CD14-positive monocyte (primary cell): Measurements from ENCODE around the gene GRID2. TPM values are rescaled to one million over a fixed set of nuclear protein-coding genes. Genes with fewer than 3 reads are reported as not detected.

Experiments used
- DNase-seq, 3 donors: peaks; one replicate each; pipeline ENCODE4 v3.0.0-alpha.2; 2011 to 2022
- H2AFZ ChIP-seq: 2 replicates; pipeline ENCODE4 v1.6.0; 2012; ENCODE audit warnings: mild to moderate bottlenecking, low read depth, low read length, inconsistent platforms; ENCODE audit not compliant: insufficient read depth, poor library complexity, severe bottlenecking
- H3K27ac ChIP-seq, 2 donors: 1 replicate in 1 of 2; 2 replicates in 1 of 2; pipeline ENCODE4 v1.5.1; 2012 to 2013; ENCODE audit warnings: low read length in 2 of 2, control low read depth in 1 of 2, inconsistent platforms in 1 of 2, low read depth in 1 of 2, mild to moderate bottlenecking in 1 of 2
- H3K27me3 ChIP-seq, 2 donors: one replicate each; pipeline versions ENCODE4 v1.6.0 to v1.6.1; 2011 to 2013; ENCODE audit warnings: low read length in 2 of 2; ENCODE audit not compliant: control insufficient read depth in 2 of 2, insufficient read depth in 2 of 2
- H3K36me3 ChIP-seq, 2 donors: replicated peaks in 1 of 2; 1 replicate in 1 of 2; 2 replicates in 1 of 2; pipeline versions ENCODE4 v1.5.1 to v1.6.1; 2012 to 2013; ENCODE audit warnings: low read length in 2 of 2, control low read depth in 1 of 2, inconsistent platforms in 1 of 2, mild to moderate bottlenecking in 1 of 2; ENCODE audit not compliant: insufficient read depth in 2 of 2, control insufficient read depth in 1 of 2
- H3K4me1 ChIP-seq, 2 donors: 1 replicate in 1 of 2; 2 replicates in 1 of 2; pipeline versions ENCODE4 v1.5.1 to v1.6.1; 2012 to 2013; ENCODE audit warnings: low read length in 2 of 2, control low read depth in 1 of 2, inconsistent platforms in 1 of 2, mild to moderate bottlenecking in 1 of 2, moderate library complexity in 1 of 2; ENCODE audit not compliant: insufficient read depth in 2 of 2, control insufficient read depth in 1 of 2
- H3K4me2 ChIP-seq: replicated peaks from 2 replicates; pipeline ENCODE3; 2012; ENCODE audit warnings: low read length, moderate library complexity, mild to moderate bottlenecking; ENCODE audit not compliant: poor library complexity, severe bottlenecking; ENCODE audit errors: extremely low read depth
- H3K4me3 ChIP-seq, 3 experiments: fragments of 200-600 bp in 1 of 3; sonication (generic) in 1 of 3; replicated peaks in 1 of 3; 1 replicate in 2 of 3; 2 replicates in 1 of 3; pipeline ENCODE4 v1.5.1; 2011 to 2013; ENCODE audit warnings: low read length in 3 of 3, mild to moderate bottlenecking in 3 of 3, control low read depth in 2 of 3, low read depth in 2 of 3, inconsistent platforms in 1 of 3, moderate library complexity in 1 of 3
- H3K79me2 ChIP-seq: 2 replicates; pipeline ENCODE4 v1.6.0; 2012; ENCODE audit warnings: mild to moderate bottlenecking, control low read depth, inconsistent platforms, low read length, moderate library complexity; ENCODE audit not compliant: insufficient read depth
- H3K9ac ChIP-seq: 2 replicates; pipeline ENCODE4 v1.6.0; 2017; ENCODE audit warnings: low read length, mild to moderate bottlenecking; ENCODE audit not compliant: insufficient read depth, poor library complexity, severe bottlenecking
- H3K9me3 ChIP-seq, 2 donors: replicated peaks in 1 of 2; 1 replicate in 1 of 2; 2 replicates in 1 of 2; pipeline versions ENCODE4 v1.5.1 to v1.6.1; 2012 to 2013; ENCODE audit warnings: low read length in 2 of 2, control low read depth in 1 of 2; ENCODE audit not compliant: control insufficient read depth in 1 of 2, insufficient read depth in 1 of 2
- H4K20me1 ChIP-seq: 2 replicates; pipeline ENCODE4 v1.6.0; 2012; ENCODE audit warnings: mild to moderate bottlenecking, low read length, control low read depth, moderate library complexity; ENCODE audit not compliant: insufficient read depth
- H3K27ac Mint-ChIP-seq, 7 donors: one replicate each; pipeline ENCODE4 v1.8.0; 2020; ENCODE audit warnings: mild to moderate bottlenecking in 7 of 7, mixed read lengths in 7 of 7, moderate library complexity in 6 of 7, inconsistent platforms in 2 of 7
- H3K27me3 Mint-ChIP-seq, 3 donors: one replicate each; pipeline ENCODE4 v1.8.0; 2021 to 2022; ENCODE audit warnings: low read depth in 3 of 3, mild to moderate bottlenecking in 3 of 3, mixed read lengths in 3 of 3, moderate library complexity in 3 of 3, inconsistent platforms in 1 of 3
- H3K36me3 Mint-ChIP-seq, 2 donors: one replicate each; pipeline ENCODE4 v1.8.0; 2020; ENCODE audit warnings: mixed read lengths in 2 of 2, inconsistent platforms in 1 of 2, mild to moderate bottlenecking in 1 of 2
- H3K4me1 Mint-ChIP-seq: one replicate; pipeline ENCODE4 v1.8.0; 2020; ENCODE audit warnings: mild to moderate bottlenecking, mixed read lengths
- H3K4me3 Mint-ChIP-seq, 2 donors: one replicate each; pipeline ENCODE4 v1.8.0; 2020; ENCODE audit warnings: mild to moderate bottlenecking in 2 of 2, mixed read lengths in 2 of 2, moderate library complexity in 1 of 2
- H3K9me3 Mint-ChIP-seq, 7 donors: one replicate each; pipeline ENCODE4 v1.8.0; 2020 to 2022; ENCODE audit warnings: mixed read lengths in 7 of 7, mild to moderate bottlenecking in 6 of 7, moderate library complexity in 6 of 7, inconsistent platforms in 2 of 7
- intact Hi-C, 2 donors: fragments of 100-400 bp; cut with micrococcal nuclease; formaldehyde crosslinking; loops; one replicate each; pipeline versions ENCODE4 v1.15.0 to v1.15.1; 2023
- polyA plus RNA-seq, 3 donors: library from polyadenylated mRNA; depleted of rRNA in 1 of 3; unstranded in 2 of 3; stranded (reverse) in 1 of 3; fragments of 300-500 nt in 2 of 3; fragments of >200 nt in 1 of 3; fragmentation: Illumina TruSeq in 2 of 3; gene quantifications; 1 replicate in 2 of 3; 2 replicates in 1 of 3; pipeline ENCODE4 v1.2.3, GENCODE V29; 2012 to 2021
- TF ChIP-seq, protein P1 (sequence below): fragments of 200-600 bp; IDR thresholded peaks from one replicate; pipeline ENCODE4 v1.8.0; 2022; ENCODE audit warnings: antibody characterized with exemption, mild to moderate bottlenecking

Gene GRID2
- polyA plus RNA-seq, 3 donors, result not detected

DNA sequence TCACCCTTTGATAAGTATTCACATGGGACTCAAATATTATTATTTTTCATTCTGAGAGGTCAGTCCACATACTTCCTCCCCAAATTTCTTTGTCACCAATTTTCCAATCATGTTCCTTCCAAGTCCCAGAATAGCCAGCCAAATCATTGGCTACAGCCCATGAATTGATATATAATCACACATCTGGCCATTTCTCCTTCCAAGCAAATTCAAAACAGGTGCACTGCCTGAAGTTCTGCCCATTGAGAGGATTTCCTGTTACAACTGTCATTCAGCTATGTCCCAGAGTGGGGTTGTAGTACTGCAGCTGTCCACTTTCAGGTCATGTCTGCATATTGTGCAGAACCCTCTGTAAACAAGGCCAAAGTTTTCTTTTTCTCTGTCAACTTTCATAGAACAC is 347.8 kb downstream of the GRID2 start:
- intact Hi-C loops, result no loop called here
- Mint-ChIP-seq H3K9me3 (peaks cover 0 to 5% (median 0%) of the 10 kb centered on the region in 7 donors), H3K36me3 (no peaks in the 10 kb centered on the region), H3K27me3 (no peaks in the 10 kb centered on the region), H3K27ac (no peak overlapping the region), H3K4me1 (no peaks in the 10 kb centered on the region), H3K4me3 (no peak overlapping the region)
- H3K27ac ChIP-seq, result no peak overlapping the region
- H4K20me1 ChIP-seq, result no peaks in the 10 kb centered on the region
- H3K9me3 ChIP-seq, result peaks cover 0 to 5% of the 10 kb centered on the region in 2 donors
- H3K4me2 ChIP-seq, result no peak overlapping the region
- no peak overlapping the region for H3K4me3 ChIP-seq
- TF ChIP-seq, protein P1, sequence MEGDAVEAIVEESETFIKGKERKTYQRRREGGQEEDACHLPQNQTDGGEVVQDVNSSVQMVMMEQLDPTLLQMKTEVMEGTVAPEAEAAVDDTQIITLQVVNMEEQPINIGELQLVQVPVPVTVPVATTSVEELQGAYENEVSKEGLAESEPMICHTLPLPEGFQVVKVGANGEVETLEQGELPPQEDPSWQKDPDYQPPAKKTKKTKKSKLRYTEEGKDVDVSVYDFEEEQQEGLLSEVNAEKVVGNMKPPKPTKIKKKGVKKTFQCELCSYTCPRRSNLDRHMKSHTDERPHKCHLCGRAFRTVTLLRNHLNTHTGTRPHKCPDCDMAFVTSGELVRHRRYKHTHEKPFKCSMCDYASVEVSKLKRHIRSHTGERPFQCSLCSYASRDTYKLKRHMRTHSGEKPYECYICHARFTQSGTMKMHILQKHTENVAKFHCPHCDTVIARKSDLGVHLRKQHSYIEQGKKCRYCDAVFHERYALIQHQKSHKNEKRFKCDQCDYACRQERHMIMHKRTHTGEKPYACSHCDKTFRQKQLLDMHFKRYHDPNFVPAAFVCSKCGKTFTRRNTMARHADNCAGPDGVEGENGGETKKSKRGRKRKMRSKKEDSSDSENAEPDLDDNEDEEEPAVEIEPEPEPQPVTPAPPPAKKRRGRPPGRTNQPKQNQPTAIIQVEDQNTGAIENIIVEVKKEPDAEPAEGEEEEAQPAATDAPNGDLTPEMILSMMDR, result no peak
- H3K9ac ChIP-seq, result no peak overlapping the region
- H3K4me1 ChIP-seq, result no peaks in the 10 kb centered on the region
- H3K27me3 ChIP-seq, result no peaks in the 10 kb centered on the region
- H3K79me2 ChIP-seq, result no peaks in the 10 kb centered on the region
- no peaks in the 10 kb centered on the region for H3K36me3 ChIP-seq
- no peak for DNase-seq
- H2AFZ ChIP-seq, result no peak overlapping the region

DNA sequence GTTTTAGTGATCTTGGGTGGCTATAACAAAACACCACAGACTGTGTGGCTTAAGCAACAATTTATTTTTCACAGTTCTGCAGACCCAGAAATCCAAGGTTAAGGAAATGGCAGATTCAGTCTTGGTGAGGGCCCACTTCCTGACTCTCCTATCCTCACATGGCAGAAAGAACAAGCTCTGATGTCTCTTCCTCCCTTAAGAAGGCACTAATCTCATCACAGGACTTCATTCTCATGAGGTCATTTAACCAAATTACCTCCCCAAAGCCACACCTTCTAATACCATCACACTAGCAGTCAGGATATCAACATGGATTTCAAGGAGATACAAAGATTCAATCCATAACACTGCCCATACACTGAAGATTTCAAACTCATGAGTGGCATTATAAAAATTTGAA is 350.3 kb downstream of the GRID2 start:
- TF ChIP-seq, protein P1, result no peak
- H3K36me3 Mint-ChIP-seq, result no peaks in the 10 kb centered on the region
- Histone ChIP-seq H3K4me1 (no peaks in the 10 kb centered on the region), H3K4me3 (no peak overlapping the region), H4K20me1 (no peaks in the 10 kb centered on the region), H3K27me3 (no peaks in the 10 kb centered on the region), H3K79me2 (no peaks in the 10 kb centered on the region), H3K27ac (no peak overlapping the region), H3K4me2 (no peak overlapping the region), H2AFZ (no peak overlapping the region), H3K9ac (no peak overlapping the region), H3K36me3 (no peaks in the 10 kb centered on the region), H3K9me3 (peaks cover 0 to 5% of the 10 kb centered on the region in 2 donors)
- no peak overlapping the region for H3K27ac Mint-ChIP-seq
- intact Hi-C loops, result no loop called here
- peaks cover 0 to 5% (median 0%) of the 10 kb centered on the region in 7 donors for H3K9me3 Mint-ChIP-seq
- H3K27me3 Mint-ChIP-seq, result no peaks in the 10 kb centered on the region
- no peak for DNase-seq
- H3K4me3 Mint-ChIP-seq, result no peak overlapping the region
- H3K4me1 Mint-ChIP-seq, result no peaks in the 10 kb centered on the region
